ENCODE measurements around the gene CD7.

CD7 gene

GRCh38 chr17:82315703-82316358, 1.6 kb downstream of the CD7 start:
- TF ChIP-seq TAF1 (IDR thresholded peaks at IDR 0.05; ENCODE audit: borderline replicate concordance, low read depth, low read length) (no peak), POLR2AphosphoS5 (IDR thresholded peaks at IDR 0.05; ENCODE audit: low read depth, low read length) (no peak), POLR2A (IDR thresholded peaks at IDR 0.05; ENCODE audit: low read depth, low read length) (no peak)
- FAIRE-seq: no peak
- DNase-seq (ENCODE audit: insufficient read length): no peak

- TF ChIP-seq TAF1 (IDR thresholded peaks at IDR 0.05; ENCODE audit: borderline replicate concordance, low read depth, low read length) (no peak), POLR2A (IDR thresholded peaks at IDR 0.05; ENCODE audit: low read depth, low read length) (no peak), POLR2AphosphoS5 (IDR thresholded peaks at IDR 0.05; ENCODE audit: low read depth, low read length) (no peak)
- no peak for FAIRE-seq
- DNase-seq (ENCODE audit: insufficient read length): no peak
Measured at GRCh38 chr17:82314727-82315605, 2.4 kb downstream of the CD7 start.

GRCh38 chr17:82314012-82314726, 3.2 kb downstream of the CD7 start:
- DNase-seq (ENCODE audit: insufficient read length) (peak; percentile 38), FAIRE-seq (no peak)
- TF ChIP-seq POLR2A (IDR thresholded peaks at IDR 0.05; ENCODE audit: low read depth, low read length) (no peak), POLR2AphosphoS5 (IDR thresholded peaks at IDR 0.05; ENCODE audit: low read depth, low read length) (no peak), TAF1 (IDR thresholded peaks at IDR 0.05; ENCODE audit: borderline replicate concordance, low read depth, low read length) (no peak)

- no peak for DNase-seq (ENCODE audit: insufficient read length)
- no peak for TF ChIP-seq TAF1 (IDR thresholded peaks at IDR 0.05; ENCODE audit: borderline replicate concordance, low read depth, low read length)
- TF ChIP-seq POLR2A (IDR thresholded peaks at IDR 0.05; ENCODE audit: low read depth, low read length): no peak
- no peak for TF ChIP-seq POLR2AphosphoS5 (IDR thresholded peaks at IDR 0.05; ENCODE audit: low read depth, low read length)
- FAIRE-seq: no peak
Measured at GRCh38 chr17:82313195-82314011, 4.0 kb downstream of the CD7 start.

- FAIRE-seq (no peak), DNase-seq (ENCODE audit: insufficient read length) (no peak)
- TF ChIP-seq TAF1 (IDR thresholded peaks at IDR 0.05; ENCODE audit: borderline replicate concordance, low read depth, low read length) (no peak), POLR2A (IDR thresholded peaks at IDR 0.05; ENCODE audit: low read depth, low read length) (no peak), POLR2AphosphoS5 (IDR thresholded peaks at IDR 0.05; ENCODE audit: low read depth, low read length) (no peak)
Measured at GRCh38 chr17:82311971-82312370, 5.4 kb downstream of the CD7 start.

- FAIRE-seq (no peak), DNase-seq (ENCODE audit: insufficient read length) (no peak)
- TF ChIP-seq POLR2AphosphoS5 (IDR thresholded peaks at IDR 0.05; ENCODE audit: low read depth, low read length): no peak
- no peak for TF ChIP-seq TAF1 (IDR thresholded peaks at IDR 0.05; ENCODE audit: borderline replicate concordance, low read depth, low read length)
- TF ChIP-seq POLR2A (IDR thresholded peaks at IDR 0.05; ENCODE audit: low read depth, low read length): no peak
Measured at GRCh38 chr17:82310877-82311276, 6.5 kb downstream of the CD7 start.

GRCh38 chr17:82309656-82310570, 7.5 kb downstream of the CD7 start:
- FAIRE-seq (no peak), DNase-seq (ENCODE audit: insufficient read length) (no peak)
- TF ChIP-seq TAF1 (IDR thresholded peaks at IDR 0.05; ENCODE audit: borderline replicate concordance, low read depth, low read length): no peak

- TF ChIP-seq TAF1 (IDR thresholded peaks at IDR 0.05; ENCODE audit: borderline replicate concordance, low read depth, low read length): no peak
- TF ChIP-seq POLR2A (IDR thresholded peaks at IDR 0.05; ENCODE audit: low read depth, low read length): no peak
- no peak for TF ChIP-seq POLR2AphosphoS5 (IDR thresholded peaks at IDR 0.05; ENCODE audit: low read depth, low read length)
- DNase-seq (ENCODE audit: insufficient read length) (no peak), FAIRE-seq (no peak)
Measured at GRCh38 chr17:82305727-82306300, 11.6 kb downstream of the CD7 start.

- no peak for TF ChIP-seq TAF1 (IDR thresholded peaks at IDR 0.05; ENCODE audit: borderline replicate concordance, low read depth, low read length)
- FAIRE-seq (no peak), DNase-seq (ENCODE audit: insufficient read length) (no peak)
Measured at GRCh38 chr17:82304826-82305726, 12.3 kb downstream of the CD7 start.

Data from GM12892 (cell line).